Measurements from ENCODE around the gene SHD.

DNA sequence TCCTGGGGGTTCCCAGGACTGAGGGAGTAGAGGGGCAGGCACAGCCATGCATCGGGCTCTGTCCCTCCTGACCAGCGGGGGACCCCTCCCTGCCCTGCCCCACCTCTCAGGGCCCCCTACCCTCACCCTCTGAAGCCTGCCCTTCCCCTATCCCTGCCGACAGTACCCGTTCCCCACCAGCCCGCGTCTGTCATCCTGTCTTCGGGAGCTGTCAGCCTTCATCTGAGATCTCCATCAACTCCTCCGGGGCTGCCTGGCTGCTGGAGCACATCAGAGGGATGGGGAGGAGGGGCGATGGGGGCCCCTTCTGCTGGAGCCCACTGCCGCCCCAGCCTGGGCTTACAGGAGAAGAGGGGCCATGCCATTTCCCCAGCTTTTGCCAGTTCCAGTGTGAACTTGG lies 6.2 kb upstream of the SHD start:
- TF ChIP-seq FOXA1 (IDR thresholded peaks at IDR 0.05; ENCODE audit: borderline replicate concordance) (no peak), TGIF2 (CRISPR knock-in tag; IDR thresholded peaks at IDR 0.05) (no peak), ZNF354B (CRISPR knock-in tag; IDR thresholded peaks at IDR 0.05) (no peak), RBM22 (IDR thresholded peaks at IDR 0.05; ENCODE audit: low read depth, low read length, poor library complexity, severe bottlenecking) (no peak)
- TF ChIP-seq, protein P1, sequence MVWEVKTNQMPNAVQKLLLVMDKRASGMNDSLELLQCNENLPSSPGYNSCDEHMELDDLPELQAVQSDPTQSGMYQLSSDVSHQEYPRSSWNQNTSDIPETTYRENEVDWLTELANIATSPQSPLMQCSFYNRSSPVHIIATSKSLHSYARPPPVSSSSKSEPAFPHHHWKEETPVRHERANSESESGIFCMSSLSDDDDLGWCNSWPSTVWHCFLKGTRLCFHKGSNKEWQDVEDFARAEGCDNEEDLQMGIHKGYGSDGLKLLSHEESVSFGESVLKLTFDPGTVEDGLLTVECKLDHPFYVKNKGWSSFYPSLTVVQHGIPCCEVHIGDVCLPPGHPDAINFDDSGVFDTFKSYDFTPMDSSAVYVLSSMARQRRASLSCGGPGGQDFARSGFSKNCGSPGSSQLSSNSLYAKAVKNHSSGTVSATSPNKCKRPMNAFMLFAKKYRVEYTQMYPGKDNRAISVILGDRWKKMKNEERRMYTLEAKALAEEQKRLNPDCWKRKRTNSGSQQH (CRISPR knock-in tag; IDR thresholded peaks at IDR 0.05) = no peak
- TF ChIP-seq, protein P2, sequence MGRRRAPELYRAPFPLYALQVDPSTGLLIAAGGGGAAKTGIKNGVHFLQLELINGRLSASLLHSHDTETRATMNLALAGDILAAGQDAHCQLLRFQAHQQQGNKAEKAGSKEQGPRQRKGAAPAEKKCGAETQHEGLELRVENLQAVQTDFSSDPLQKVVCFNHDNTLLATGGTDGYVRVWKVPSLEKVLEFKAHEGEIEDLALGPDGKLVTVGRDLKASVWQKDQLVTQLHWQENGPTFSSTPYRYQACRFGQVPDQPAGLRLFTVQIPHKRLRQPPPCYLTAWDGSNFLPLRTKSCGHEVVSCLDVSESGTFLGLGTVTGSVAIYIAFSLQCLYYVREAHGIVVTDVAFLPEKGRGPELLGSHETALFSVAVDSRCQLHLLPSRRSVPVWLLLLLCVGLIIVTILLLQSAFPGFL (CRISPR knock-in tag; IDR thresholded peaks at IDR 0.05) = no peak
- TF ChIP-seq, protein P3, sequence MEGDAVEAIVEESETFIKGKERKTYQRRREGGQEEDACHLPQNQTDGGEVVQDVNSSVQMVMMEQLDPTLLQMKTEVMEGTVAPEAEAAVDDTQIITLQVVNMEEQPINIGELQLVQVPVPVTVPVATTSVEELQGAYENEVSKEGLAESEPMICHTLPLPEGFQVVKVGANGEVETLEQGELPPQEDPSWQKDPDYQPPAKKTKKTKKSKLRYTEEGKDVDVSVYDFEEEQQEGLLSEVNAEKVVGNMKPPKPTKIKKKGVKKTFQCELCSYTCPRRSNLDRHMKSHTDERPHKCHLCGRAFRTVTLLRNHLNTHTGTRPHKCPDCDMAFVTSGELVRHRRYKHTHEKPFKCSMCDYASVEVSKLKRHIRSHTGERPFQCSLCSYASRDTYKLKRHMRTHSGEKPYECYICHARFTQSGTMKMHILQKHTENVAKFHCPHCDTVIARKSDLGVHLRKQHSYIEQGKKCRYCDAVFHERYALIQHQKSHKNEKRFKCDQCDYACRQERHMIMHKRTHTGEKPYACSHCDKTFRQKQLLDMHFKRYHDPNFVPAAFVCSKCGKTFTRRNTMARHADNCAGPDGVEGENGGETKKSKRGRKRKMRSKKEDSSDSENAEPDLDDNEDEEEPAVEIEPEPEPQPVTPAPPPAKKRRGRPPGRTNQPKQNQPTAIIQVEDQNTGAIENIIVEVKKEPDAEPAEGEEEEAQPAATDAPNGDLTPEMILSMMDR (IDR thresholded peaks at IDR 0.05 in 2 of 3, conservative IDR thresholded peaks at IDR 0.05 in 1 of 3; ENCODE audit: insufficient read depth in 2 of 3, low read depth in 1 of 3, low read length in 3 of 3) = no peak
